ENCODE measurements around the gene WDR81.
"Not testable (repeated sequence)": the region's sequence is repeated elsewhere in the genome, so short reads cannot be mapped to it uniquely, and the experiment has no call there.

The WDR81 gene

GRCh38 chr17:1724351-1724868, at the start of gene WDR81:
TSS of gene WDR81 (plus strand) at chr17:1724704. CDS start at chr17:1724960, 256 bp downstream.
- H3K9me3 ChIP-seq (ENCODE audit: low read depth, low read length) = no peaks in the 10 kb centered on the region
- no peak within 1 kb of the TSS for H3K27ac ChIP-seq
- H3K9ac ChIP-seq (ENCODE audit: insufficient read length) = peak within 1 kb of the TSS; percentile 73
- DNase-seq (ENCODE audit: low read depth, low spot score) = no peak
- TF ChIP-seq POLR2AphosphoS5 (IDR thresholded peaks at IDR 0.05; ENCODE audit: borderline replicate concordance, low read depth, low read length) (peak; percentile 29; the same call in 1 of the 2 replicates), EZH2 (IDR thresholded peaks at IDR 0.05) (no peak), FOXP2 (optimal IDR thresholded peaks at IDR 0.05; ENCODE audit: control extremely low read depth, extremely low read length, insufficient read depth) (no peak)
- H3K36me3 ChIP-seq (ENCODE audit: insufficient read depth, low read length) = no peaks in the 10 kb centered on the region
- peak within 1 kb of the TSS; percentile 82 for H3K4me3 ChIP-seq

GRCh38 chr17:1676401-1676800, 48.1 kb upstream of the WDR81 start:
- no peak overlapping the region for H3K9ac ChIP-seq (ENCODE audit: insufficient read length)
- H3K36me3 ChIP-seq (ENCODE audit: insufficient read depth, low read length) = peaks cover 93% of the 10 kb centered on the region
- H3K27ac ChIP-seq = no peak overlapping the region
- H3K9me3 ChIP-seq (ENCODE audit: low read depth, low read length) = no peaks in the 10 kb centered on the region
- no peak overlapping the region for H3K4me3 ChIP-seq
- DNase-seq (ENCODE audit: low read depth, low spot score) = no peak
- TF ChIP-seq POLR2AphosphoS5 (IDR thresholded peaks at IDR 0.05; ENCODE audit: borderline replicate concordance, low read depth, low read length) = no peak
- TF ChIP-seq EZH2 (IDR thresholded peaks at IDR 0.05) = no peak
- no peak for TF ChIP-seq FOXP2 (optimal IDR thresholded peaks at IDR 0.05; ENCODE audit: control extremely low read depth, extremely low read length, insufficient read depth)

- peak overlapping the region; percentile 98 for H3K9ac ChIP-seq (ENCODE audit: insufficient read length)
- H3K27ac ChIP-seq = no peak overlapping the region
- no peaks in the 10 kb centered on the region for H3K9me3 ChIP-seq (ENCODE audit: low read depth, low read length)
- peaks cover 52% of the 10 kb centered on the region for H3K36me3 ChIP-seq (ENCODE audit: insufficient read depth, low read length)
- peak overlapping the region; percentile 99 for H3K4me3 ChIP-seq
- no peak for TF ChIP-seq FOXP2 (optimal IDR thresholded peaks at IDR 0.05; ENCODE audit: control extremely low read depth, extremely low read length, insufficient read depth)
- no peak for TF ChIP-seq POLR2AphosphoS5 (IDR thresholded peaks at IDR 0.05; ENCODE audit: borderline replicate concordance, low read depth, low read length)
- no peak for TF ChIP-seq EZH2 (IDR thresholded peaks at IDR 0.05)
- DNase-seq (ENCODE audit: low read depth, low spot score) = no peak
These were observed 41.0 kb upstream of the WDR81 start for GRCh38 chr17:1683459-1683858.

- H3K27ac ChIP-seq = peak within 1 kb of the TSS; percentile 83
- peaks cover 41% of the 10 kb centered on the region for H3K36me3 ChIP-seq (ENCODE audit: insufficient read depth, low read length)
- H3K9me3 ChIP-seq (ENCODE audit: low read depth, low read length) = no peaks in the 10 kb centered on the region
- peak; percentile 70 for DNase-seq (ENCODE audit: low read depth, low spot score)
- H3K4me3 ChIP-seq = peak within 1 kb of the TSS; percentile 99
- TF ChIP-seq EZH2 (IDR thresholded peaks at IDR 0.05) (no peak), POLR2AphosphoS5 (IDR thresholded peaks at IDR 0.05; ENCODE audit: borderline replicate concordance, low read depth, low read length) (peak; percentile 85), FOXP2 (optimal IDR thresholded peaks at IDR 0.05; ENCODE audit: control extremely low read depth, extremely low read length, insufficient read depth) (no peak)
- H3K9ac ChIP-seq (ENCODE audit: insufficient read length) = peak within 1 kb of the TSS; percentile 98
These were observed 39.9 kb upstream of the WDR81 start, which contains the start of gene PRPF8 for GRCh38 chr17:1684378-1685189. TSS of gene PRPF8 (minus strand) at chr17:1684867. CDS start at chr17:1684571, 296 bp downstream.

- Histone ChIP-seq H3K9me3 (ENCODE audit: low read depth, low read length) (no peaks in the 10 kb centered on the region), H3K4me3 (no peak overlapping the region), H3K9ac (ENCODE audit: insufficient read length) (no peak overlapping the region), H3K27ac (no peak overlapping the region), H3K36me3 (ENCODE audit: insufficient read depth, low read length) (peaks cover 26% of the 10 kb centered on the region)
- DNase-seq (ENCODE audit: low read depth, low spot score) = no peak
- TF ChIP-seq FOXP2 (optimal IDR thresholded peaks at IDR 0.05; ENCODE audit: control extremely low read depth, extremely low read length, insufficient read depth) = no peak
- TF ChIP-seq EZH2 (IDR thresholded peaks at IDR 0.05) = no peak
- TF ChIP-seq POLR2AphosphoS5 (IDR thresholded peaks at IDR 0.05; ENCODE audit: borderline replicate concordance, low read depth, low read length) = no peak
These were observed 38.4 kb upstream of the WDR81 start for GRCh38 chr17:1686086-1686485.

GRCh38 chr17:1688405-1688804, 36.1 kb upstream of the WDR81 start:
- not testable (repeated sequence) for DNase-seq (ENCODE audit: low read depth, low spot score); H3K9me3 ChIP-seq (ENCODE audit: low read depth, low read length); H3K9ac ChIP-seq (ENCODE audit: insufficient read length); H3K4me3 ChIP-seq; H3K36me3 ChIP-seq (ENCODE audit: insufficient read depth, low read length); H3K27ac ChIP-seq

- Histone ChIP-seq H3K36me3 (ENCODE audit: insufficient read depth, low read length) (no peaks in the 10 kb centered on the region), H3K9me3 (ENCODE audit: low read depth, low read length) (no peaks in the 10 kb centered on the region), H3K9ac (ENCODE audit: insufficient read length) (no peak overlapping the region), H3K27ac (no peak overlapping the region), H3K4me3 (no peak overlapping the region)
- TF ChIP-seq POLR2AphosphoS5 (IDR thresholded peaks at IDR 0.05; ENCODE audit: borderline replicate concordance, low read depth, low read length) (no peak), EZH2 (IDR thresholded peaks at IDR 0.05) (no peak), FOXP2 (optimal IDR thresholded peaks at IDR 0.05; ENCODE audit: control extremely low read depth, extremely low read length, insufficient read depth) (no peak)
- no peak for DNase-seq (ENCODE audit: low read depth, low spot score)
These were observed 33.8 kb upstream of the WDR81 start for GRCh38 chr17:1690544-1691221.

- no peak overlapping the region for H3K27ac ChIP-seq
- no peaks in the 10 kb centered on the region for H3K9me3 ChIP-seq (ENCODE audit: low read depth, low read length)
- no peaks in the 10 kb centered on the region for H3K36me3 ChIP-seq (ENCODE audit: insufficient read depth, low read length)
- TF ChIP-seq POLR2AphosphoS5 (IDR thresholded peaks at IDR 0.05; ENCODE audit: borderline replicate concordance, low read depth, low read length) (no peak), FOXP2 (optimal IDR thresholded peaks at IDR 0.05; ENCODE audit: control extremely low read depth, extremely low read length, insufficient read depth) (no peak), EZH2 (IDR thresholded peaks at IDR 0.05) (no peak)
- no peak for DNase-seq (ENCODE audit: low read depth, low spot score)
- no peak overlapping the region for H3K4me3 ChIP-seq
- no peak overlapping the region for H3K9ac ChIP-seq (ENCODE audit: insufficient read length)
These were observed 31.2 kb upstream of the WDR81 start for GRCh38 chr17:1693339-1693738.

Measured in SK-N-MC (cell line).